HG03135 (cell line): ENCODE data around the gene GIPR.
"Not testable (repeated sequence)": the region's sequence is repeated elsewhere in the genome, so short reads cannot be mapped to it uniquely, and the experiment has no call there.

Source experiments
- ATAC-seq: cut with Tn5 transposase; IDR thresholded peaks from one replicate; pipeline ENCODE4 v1.9.1; 2021; ENCODE audit warnings: mild to moderate bottlenecking, moderate library complexity; ENCODE audit not compliant: unreplicated experiment

The GIPR gene

DNA sequence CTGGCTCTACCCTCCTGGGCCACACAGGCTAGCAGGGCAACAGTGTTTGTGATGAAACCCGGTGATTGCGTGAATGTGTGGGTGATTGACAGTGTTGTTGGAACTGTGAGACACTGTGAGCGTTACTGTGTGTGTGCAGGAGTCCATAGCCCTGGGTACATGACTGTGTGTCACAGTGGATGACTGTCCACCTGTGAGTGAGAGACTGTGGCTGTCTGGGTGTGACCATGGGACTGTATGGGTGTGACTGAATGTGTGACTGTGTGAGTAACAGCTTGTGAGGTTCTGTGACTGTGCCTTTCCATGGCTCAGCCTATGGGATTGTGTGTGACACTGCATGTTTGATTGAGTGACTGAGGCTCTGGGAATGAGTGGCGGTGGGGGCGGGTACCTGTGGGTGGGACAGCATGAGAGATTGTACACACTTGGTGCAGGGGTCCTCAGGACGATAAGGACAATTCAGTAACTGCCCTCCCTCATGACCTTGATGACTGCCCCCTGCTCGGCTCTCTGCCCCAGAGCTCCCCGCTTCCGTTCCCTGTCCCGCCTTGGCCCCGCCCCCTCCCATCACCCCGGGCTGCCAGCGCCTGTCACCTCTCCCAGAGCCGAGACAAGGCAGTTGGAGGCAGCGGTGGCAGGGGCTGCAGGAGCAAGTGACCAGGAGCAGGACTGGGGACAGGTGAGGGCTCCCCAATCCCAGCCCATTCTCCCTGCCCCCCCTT, at the start of gene GIPR:
GIPR (plus strand) TSS at position 602 of the 722 bp plus-strand sequence. CDS start 1,300 bp downstream, outside the sequence.
- ATAC-seq, result no peak

GRCh38 chr19:45621389-45621788, 46.6 kb upstream of the GIPR start:
- no peak for ATAC-seq

DNA sequence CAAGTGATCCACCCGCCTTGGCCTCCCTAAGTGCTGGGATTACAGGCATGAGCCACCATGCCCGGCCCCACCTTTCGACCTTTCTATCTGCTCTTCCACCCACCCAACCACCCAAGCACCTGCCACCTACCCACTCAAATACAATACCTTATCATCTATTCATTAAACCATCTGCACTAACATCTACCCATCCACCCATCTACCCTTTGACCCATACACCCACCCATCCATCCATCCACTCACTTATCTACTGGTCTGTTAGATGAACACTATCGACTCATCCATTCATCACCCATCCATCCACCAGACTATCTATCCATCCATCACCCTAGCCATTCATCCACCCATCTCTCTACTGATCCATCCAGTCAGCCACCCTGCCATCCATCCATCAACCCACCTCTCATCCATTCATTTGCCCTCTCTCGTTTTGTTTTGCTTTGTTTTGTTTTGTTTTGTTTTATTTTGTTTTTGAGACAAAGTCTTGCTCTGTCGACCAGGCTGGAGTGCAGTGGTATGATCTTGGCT, 46.0 kb upstream of the GIPR start:
- no peak for ATAC-seq

DNA sequence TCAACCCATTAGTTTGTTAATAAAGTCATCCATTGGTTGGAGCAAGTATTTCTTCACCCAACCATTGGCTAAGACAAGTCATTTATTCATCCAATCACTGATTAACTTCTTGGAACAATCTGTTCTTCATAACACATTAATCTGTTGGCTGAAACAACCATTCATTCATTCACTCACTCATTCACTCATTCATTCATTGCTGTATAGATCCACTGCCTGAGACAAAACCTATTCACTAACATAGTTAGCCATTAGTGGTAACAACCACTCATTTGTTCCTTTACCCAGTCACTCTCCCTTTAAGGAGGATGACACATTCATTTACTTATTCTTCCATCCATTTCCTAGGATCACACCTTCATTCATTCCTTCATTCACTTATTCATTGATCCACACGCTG, 44.0 kb upstream of the GIPR start:
- ATAC-seq, result no peak

- ATAC-seq, result not testable (repeated sequence)
These were observed 39.8 kb upstream of the GIPR start for GRCh38 chr19:45628219-45628618.

DNA sequence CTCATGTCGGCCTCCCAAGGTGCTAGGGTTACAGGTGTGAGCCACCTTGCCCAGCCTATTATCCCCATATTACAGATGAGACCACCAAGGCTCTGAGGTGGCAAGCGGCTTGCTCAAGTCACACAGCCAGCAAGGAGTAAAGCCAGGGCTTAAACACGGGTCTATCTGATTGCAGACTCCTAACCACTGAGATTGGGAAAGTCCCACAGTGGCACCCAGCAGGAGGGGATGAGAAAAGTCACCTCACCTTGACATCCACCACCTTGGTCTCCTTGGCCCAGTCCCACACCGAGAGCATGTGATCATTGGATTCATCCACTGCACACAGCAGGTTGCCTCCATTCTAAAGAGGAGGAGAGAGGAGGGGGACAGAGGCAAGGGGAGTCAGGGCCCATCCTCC, 38.3 kb upstream of the GIPR start:
- no peak for ATAC-seq

DNA sequence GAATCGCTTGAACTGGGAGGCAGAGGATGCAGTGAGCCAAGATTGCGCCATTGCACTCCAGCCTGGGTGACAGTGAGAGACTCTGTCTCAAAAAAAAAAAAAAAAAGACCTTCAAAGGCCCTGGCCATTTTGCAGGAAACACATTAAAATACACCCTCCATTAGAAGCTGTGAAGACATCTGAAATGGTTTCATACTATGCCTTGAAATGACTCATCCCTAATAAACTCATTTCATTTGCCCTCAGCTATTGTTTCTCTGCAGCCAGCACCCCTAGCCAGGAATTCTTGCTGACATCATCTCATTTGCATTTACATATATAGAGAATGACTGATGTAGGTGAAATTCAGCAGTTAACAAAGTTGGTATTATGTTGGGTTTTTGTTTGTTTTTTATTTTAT, 37.6 kb upstream of the GIPR start:
- ATAC-seq, result no peak

DNA sequence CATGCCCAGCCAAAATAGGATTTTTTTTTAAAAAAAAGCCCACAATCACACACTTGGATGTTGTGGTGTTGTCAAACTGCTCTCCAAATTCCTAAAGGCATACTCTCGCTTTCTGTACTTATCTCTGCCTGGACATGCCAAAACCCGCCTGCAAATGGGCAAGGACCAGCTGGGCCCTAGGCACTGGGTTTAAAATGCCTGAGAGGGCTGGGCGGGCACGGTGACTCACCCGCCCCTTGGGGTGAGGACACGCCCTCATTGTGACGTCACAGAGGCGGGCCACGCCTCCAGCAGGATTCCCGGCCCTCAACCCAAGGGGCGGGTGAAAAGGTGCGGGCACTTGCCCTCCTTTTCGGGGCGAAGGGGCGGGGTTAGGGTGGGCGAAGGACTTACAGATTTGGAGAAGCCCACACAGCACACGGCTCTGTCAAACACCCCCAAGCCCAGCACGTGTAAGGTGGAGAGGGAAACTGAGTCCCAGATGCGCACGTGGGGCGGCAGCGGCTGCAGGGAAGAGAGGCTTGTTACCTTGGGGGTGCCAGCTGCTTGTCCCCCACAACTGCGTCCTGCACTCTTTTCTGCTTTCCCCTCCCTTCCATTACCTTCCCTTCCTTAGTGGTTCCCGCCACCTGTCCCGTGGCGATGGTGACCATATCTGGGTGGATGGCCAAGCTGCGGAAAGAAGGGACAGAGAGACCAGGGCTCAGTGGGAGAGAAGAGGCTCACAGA, 35.4 kb upstream of the GIPR start:
- ATAC-seq, result no peak

DNA sequence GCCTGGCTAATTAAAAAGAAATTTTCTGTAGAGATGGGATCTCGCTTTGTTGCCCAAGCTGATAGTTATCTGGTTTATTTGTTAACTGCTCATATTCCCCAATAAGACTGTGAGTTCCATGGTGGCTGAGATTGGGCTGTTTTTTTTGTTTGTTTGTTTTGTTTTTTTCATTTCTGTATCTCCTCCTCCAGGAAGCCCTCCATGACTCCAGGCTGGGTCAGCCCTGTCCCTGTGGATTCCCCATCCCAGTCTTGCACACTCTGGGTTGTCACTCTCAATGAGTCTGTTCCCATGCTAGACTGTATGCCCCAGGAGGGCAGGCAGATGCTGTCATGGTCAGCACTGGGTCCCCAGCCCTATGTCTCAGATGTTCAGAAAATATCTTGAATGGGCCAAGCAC, 31.7 kb upstream of the GIPR start:
- no peak for ATAC-seq

- ATAC-seq, result no peak
These were observed 31.1 kb upstream of the GIPR start for GRCh38 chr19:45636902-45637301.

GRCh38 chr19:45637890-45638667, 29.9 kb upstream of the GIPR start:
- no peak for ATAC-seq

DNA sequence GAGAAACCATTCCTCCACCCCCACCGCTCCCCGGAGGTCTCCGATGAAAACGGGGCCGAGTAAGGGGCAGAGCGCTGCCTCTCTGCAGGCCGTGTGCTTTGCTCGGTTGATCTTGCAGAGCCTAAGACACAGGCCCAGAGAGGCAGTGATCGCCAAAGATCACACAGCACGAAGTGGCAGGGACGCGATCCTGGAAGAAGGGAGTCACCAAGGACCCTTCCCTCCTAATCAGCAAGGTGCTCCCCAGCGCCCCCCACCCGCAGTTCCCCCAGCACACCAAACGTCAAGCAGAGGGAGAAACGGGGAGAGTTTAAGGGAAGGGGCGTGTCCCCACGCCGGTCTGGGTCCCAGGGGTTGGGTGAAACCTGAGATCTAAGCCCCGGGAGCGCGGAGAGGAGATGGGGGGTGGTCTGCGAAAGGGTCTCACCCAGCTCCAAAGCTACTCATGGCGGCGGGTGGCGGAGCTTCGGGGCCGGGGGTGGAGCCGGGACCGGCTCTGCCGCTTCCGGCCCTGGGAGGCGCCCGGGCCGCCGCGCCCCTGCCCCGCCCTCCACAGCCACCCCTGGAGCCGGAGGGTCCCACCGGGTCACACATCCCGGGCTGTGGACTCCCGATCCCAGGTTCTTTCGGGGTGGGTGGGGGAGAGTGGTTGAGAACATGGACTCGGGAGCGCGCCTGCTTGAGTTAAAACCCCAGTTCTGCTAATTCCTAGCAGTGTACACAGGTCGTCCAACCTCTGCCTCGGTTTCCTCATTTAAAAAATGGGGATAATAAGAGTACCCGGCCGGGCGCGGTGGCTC, 28.9 kb upstream of the GIPR start, which contains the start of gene EML2:
EML2 (minus strand) TSS at position 468 of the 800 bp plus-strand sequence; CDS start at position 447, 21 bp downstream.
- no peak for ATAC-seq

- ATAC-seq, result no peak
These were observed 27.2 kb upstream of the GIPR start for GRCh38 chr19:45640849-45641273.

GRCh38 chr19:45641274-45642105, 26.5 kb upstream of the GIPR start:
- ATAC-seq, result peak; percentile 27

DNA sequence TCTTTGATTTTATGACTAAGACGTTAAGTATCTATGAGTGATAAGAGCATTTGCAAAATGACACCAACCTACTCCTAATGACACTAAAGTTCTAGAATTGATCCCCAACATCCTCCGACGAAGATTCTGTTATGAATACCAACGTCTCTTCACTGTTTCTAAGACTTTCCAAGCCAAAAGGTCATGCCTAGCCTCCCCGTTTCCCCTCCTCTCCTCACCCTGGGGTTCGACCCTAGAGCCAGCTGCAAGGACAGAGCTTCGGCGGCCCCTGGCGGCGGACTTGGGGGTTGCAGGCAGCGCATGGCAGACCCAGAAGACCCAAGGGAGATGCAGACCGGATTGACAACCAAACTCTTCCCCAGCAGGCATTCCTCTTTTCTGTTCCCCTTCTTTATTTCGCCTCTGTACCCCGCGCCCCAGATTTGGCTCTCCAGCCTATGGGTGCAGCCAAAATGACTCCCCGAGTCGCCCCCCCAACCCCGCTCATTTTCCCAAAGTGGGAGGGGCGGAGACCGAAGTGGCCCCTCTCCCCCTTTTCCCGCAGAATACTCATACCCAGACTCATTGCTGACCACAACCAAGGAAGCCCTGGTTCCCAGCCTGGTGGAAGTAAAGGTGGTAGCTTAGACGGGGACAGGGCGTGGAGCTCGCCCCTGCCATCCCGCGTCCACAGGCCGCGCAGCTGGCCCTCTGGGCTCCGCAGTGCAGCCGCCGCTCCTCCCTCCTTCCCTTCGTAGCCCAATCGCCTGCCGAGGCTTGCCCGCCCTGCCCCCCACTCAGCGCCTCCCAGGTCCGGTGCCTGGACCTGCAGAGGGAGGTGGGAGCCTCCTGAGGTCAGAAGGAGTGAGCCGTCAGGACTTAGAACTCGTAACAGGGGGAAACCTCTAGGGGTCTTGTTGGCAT, 24.7 kb upstream of the GIPR start:
- ATAC-seq, result peak; percentile 34

GRCh38 chr19:45643927-45644771, 23.9 kb upstream of the GIPR start:
- no peak for ATAC-seq

DNA sequence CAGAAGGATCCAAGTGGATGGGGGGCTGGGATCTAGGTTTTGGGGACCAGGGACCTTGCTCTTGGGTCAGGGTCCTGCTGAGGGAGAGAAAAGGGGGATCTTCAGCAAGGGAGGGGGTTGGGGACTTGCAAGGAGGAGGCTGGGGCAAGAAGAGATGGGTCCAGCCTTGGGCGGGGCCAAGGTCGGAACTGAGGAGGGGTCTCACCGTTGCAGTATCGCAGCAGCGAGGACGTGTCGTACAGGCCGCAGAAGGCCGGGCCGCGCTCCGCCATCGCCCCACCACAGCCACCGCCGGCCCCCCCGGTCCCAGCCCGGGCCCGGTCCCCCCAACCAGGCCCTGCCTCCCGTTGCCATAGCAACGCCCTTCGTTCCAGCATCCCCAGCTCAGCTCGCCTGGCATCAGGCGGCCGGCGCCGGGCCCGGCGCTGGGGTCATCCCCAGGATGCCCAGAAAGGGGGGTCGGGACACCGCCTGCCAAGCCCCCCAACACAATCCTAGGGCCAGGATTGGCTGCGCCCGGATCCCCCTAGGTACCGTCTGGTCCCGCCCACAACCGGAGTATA, 22.9 kb upstream of the GIPR start:
- ATAC-seq, result no peak
